ENCODE measurements around the gene ARMC6.
"Not testable (repeated sequence)": the region's sequence is repeated elsewhere in the genome, so short reads cannot be mapped to it uniquely, and the experiment has no call there.

Gene ARMC6

DNA sequence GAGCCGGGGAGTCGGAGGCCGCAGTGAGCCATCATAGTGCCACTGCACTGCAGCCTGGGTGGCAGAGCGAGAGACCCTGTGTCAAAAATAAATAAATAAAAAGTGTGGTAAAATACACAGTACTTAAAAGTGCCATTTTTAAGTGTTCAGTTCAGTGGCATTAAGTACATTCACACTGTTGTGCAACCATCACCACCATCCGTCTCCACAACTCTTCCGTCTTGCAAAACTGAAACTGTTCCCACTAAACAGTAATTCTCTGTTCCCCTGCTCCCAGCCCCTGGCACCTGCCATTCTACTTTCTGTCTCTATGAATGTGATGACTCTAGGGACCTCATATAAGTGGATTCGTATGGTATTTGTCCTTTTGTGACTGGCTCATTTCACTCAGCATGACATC lies 43.7 kb downstream of the ARMC6 start:
- no peak for DNase-seq (ENCODE audit: low spot score)

DNA sequence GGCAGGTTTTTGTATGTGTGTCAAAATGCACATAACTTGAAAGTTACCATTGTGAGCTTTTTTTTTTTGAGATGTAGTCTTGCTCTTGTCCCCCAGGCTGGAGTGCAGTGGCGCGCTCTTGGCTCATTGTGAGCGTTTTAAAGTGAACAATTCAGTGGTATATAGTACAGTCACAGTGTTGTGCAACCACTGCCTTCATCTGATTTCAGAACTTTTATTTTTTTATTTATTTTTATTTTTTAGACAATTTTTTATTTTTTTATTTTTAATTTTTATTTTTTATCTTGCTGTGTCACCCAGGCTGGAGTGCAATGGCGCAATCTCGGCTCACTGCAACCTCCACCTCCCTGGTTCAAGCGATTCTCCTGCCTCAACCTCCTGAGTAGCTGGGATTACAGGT lies 45.4 kb downstream of the ARMC6 start:
- no peak for DNase-seq (ENCODE audit: low spot score)

DNA sequence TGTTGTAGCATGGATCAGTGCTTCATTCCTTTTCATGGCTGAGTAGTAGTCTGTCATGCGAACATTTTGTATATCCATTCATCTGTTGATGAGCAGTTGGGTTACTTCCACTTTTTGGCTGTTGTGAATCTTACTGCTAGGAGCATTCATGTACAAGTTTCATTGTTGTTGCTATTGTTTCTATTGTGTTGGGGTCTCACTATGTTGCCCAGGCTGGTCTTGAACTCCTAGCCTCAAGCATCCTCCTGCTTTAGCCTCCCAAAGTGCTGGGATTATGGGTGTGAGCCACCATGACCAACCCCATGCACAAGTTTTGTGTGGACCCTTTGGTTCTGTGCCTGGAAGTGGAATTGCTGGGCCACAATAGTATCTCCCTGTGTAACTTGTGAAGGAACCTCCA lies 46.2 kb downstream of the ARMC6 start:
- no peak for DNase-seq (ENCODE audit: low spot score)

DNA sequence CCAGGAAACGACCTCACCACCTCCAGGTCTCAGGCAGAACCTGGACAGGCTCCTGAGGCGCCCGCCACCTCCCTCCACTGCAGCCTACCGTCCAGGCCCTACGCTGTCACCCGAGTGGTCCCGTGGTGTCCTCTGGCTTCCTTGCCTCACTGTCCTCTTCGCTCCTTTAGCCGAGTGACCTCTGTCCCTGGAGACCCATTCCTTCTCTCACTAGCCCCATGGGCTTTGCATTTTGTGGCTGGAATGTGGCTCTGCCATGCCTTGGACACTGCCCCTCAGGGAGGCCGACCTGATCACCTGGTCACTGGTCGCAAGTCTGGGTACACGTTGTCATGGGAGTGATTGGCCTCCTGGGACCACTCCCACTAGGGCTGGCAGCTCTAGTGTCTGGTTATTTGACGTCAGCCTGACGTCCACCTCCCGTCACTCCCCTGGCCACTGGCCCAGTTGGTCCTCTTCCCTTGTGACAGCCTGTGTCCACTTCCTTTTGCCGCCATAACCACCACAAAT lies 48.3 kb downstream of the ARMC6 start:
- DNase-seq (ENCODE audit: low spot score): no peak

DNA sequence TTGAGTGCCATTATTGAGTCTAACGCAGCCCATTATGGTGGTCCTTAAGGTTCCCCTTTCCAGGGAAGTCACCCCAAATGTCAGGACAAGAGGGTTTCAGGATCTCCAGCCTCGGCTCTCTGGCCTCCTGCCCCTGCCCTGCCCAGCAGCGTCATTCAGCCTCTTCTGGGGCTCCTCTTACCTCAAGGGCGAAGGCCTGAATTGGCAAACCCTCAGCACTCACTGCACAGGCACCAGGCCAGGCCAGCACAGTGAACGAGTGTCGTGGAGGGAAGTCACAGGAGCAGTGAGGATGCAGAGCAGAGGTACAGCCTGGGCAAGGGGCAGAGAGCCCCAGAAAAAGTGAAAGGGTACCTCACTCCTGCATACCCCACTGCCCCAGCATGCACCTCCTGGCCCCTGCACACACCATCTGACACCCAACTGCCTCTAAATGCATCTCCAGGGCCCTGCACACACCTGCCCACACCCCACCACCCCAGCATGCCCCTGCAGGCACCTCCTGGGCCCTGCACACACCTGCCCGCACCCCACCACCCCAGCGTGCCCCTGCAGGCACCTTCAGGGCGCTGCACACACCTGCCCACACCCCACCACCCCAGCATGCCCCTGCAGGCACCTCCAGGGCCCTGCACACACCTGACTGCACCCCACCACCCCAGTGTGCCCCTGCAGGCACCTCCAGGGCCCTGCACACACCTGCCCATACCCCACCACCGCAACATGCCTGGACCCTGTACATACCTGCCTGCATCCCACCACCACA lies 50.2 kb downstream of the ARMC6 start:
- no peak for DNase-seq (ENCODE audit: low spot score)

DNA sequence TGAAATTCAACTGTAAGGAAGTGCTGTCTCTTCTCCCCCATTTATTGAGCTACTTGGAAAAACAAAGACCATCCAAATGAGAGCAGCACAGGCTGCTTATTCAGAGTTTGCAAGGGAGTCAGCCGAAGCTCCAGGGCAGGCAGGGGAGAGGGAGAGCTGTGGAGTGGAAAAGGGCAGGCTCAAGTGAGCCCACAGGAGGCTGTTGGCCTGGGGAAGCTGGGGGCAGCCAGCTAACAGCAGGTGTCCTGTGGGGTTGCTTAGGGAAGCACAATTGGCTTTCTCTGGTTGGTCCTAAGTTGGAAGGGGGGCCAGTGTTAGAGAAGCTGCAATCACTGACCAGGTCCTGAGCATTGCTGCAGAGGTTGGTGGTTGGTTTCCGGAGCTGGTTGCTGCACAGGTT lies 54.3 kb downstream of the ARMC6 start:
- DNase-seq (ENCODE audit: low spot score): no peak

DNA sequence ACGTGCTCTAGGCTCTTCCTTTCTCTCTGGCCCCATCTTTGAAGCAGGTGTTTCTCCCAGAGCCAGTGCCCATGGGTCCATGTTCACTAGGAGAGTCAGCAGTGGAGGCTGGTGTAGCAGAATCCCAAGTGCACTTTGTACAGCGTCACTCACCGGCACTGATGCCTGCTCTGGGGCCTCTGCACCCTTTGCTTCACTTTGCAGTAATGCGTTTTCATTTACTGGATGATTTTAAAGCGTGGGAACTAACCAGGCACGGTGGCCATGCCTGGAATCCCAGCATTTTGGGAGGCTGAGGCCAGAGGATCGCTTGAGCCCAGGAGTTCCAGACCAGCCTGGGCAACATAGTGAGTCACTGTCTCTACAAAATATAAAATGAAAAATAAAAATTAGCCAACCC lies 61.1 kb downstream of the ARMC6 start:
- DNase-seq (ENCODE audit: low spot score): no peak

DNA sequence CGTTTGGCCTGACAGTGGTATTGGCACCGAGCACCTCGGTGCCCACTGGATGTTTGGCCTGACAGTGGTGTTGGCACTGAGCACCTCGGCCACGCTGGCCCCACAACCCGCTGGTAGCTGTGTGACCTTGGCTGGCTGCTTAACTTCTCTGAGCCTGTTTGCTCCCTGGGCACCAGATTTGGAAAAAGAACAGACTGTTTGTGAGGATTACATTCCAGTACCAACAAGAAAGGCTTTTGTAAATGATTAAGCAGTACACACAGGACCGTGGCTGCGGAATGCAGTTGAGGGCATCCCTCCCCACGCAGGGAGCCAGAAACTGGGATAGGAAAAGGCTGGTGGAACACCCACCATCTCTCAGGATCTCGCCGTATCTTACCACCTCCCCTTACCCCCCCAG lies 62.3 kb downstream of the ARMC6 start:
- DNase-seq (ENCODE audit: low spot score): no peak

DNA sequence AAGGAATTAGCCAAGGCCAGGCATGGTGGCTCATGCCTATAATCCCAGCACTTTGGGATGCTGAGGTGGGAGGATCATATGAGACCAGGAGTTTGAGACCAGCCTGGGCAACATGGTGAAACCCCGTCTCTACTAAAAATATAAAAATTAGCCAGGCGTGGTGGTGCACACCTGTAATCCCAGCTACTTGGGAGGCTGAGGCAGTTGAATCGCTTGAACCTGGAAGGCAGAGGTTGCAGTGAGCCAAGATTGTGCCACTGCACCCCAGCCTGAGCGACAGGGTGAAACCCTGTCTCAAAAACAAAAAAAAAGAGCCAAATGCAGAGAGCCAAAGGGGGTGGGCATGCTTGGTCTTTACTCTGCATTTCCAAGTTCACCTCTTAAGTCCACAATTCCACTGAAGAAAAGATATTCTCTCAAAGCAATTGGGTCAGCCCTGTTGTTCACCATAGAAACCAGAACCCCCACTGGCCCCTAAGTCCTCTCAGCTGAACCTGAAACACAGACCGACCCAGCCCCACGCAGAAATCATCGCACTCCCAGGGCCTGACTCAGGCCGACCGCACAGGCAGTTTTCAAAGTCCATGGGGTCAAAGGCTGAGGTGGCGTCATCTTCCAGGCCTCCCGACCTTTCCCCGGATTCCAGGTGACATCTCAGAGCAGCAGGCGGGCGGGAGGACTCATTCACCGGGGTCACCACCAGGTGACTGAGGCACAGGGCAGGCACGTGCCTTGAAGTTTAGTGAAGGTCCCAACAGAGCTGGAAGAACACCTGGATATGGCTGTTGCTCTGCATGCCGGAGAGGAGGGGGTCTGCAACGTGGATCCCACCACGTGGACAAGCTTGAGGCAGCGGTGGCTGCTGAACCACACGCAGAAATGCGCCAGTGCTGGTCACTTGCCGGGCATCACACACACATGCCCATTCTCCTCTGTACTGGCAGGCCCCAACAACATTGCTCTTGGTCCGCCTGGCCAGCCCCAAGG lies 63.5 kb downstream of the ARMC6 start:
- no peak for DNase-seq (ENCODE audit: low spot score)

DNA sequence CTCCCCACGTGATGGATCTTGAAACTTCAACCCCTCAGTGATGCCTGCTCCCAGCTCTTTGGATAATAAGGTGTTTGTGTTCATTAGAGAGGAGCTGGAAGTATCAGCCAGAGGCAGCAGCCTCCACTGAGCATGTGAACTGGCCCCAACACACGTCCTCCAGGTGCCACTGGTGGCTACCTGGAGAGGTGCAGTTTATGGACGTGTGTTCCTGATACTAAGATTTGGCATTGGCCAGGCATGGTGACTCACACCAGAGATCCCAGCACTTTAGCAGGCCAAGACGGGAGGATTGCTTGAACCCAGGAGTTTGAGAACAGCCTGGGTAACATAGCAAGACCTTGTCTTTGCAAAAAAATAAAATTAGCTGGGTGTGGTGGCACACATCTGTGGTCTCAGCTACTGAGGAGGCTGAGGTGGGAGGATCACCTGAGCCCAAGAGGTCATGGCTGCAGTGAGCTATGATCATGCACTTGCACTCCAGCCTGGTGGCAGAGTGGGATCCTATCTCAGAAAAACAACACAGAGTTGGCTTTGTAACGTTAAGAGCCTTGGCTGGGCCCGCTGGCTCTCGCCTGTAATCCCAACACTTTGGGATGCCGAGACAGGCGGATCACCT lies 64.8 kb downstream of the ARMC6 start:
- no peak for DNase-seq (ENCODE audit: low spot score)

DNA sequence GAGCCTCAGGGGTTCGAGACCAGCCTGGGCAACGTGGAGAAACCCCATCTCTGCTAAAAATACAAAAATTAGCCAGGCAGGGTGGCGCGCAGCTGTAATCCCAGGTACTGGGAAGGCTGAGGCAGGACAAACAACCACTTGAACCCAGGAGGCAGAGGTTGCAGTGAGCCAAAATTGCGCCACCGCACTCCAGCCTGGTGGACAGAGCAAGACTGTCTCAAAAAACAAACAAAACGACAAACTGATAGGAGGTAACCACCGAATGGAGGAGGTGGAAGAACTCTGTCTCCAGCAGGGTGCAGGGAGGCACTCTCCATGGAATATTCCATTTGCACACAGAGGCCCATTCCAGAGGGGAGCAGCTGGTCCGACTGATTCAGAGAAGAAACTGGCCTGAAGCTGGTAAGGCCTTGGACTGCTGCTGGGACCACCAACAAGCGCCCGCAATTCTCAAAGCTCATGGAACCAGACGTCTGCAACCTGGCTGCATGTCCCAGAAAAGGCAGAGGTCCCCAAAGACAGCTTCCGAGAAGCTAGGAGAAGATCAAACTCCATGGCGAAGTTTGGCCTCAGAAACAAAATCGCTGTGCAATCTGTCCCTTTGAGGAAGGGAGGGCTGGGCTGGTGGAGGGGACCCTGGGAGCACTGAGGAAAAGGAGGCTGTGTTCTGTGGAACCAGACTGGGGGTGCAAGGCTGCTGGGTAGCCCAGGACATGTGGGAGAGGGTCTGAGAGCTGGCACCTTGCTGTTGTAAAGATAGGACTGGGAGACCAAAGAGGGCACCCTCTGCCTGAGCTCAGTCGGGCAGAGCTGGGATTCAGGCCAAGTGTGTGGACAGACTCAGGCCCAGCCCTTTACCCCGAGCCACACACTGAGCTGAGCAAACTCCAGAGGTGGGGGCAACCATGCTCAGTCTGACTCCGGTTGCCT lies 65.6 kb downstream of the ARMC6 start:
- no peak for DNase-seq (ENCODE audit: low spot score)

DNA sequence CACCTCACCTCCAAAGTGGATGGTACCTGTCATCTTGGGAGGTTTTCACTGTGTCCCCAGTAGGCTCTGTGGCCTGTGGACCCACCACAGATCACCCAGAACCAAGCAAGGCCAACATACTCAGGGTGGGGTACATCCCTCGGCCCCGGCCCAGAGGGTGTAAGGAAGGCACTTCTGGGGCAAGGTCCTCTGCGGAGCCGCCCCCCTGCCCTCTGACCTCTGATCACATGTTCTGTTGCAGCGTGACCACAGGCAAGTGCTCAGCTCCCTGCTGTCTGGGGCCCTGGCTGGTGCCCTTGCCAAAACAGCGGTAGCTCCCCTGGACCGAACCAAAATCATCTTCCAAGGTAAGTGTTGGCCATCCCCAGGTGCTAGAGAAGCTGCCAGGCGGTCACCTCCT lies 68.1 kb downstream of the ARMC6 start:
- no peak for DNase-seq (ENCODE audit: low spot score)

DNA sequence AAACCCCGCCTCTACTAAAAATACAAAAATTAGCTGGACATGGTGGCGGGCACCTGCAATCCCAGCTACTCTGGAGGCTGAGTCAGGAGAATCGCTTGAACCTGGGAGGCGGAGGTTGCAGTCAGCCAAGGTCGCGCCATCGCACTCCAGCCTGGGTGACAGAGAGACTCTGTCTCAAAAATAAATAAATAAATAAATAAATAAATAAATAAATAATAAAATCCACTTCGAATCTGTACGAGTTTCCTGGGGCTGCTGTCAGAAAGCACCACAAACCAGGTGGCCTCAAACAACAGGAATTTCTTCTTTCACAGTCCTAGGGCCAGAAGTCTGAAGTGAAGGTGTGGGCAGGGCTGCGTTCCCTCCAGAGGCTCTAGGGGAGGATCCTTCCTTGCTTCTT lies 69.2 kb downstream of the ARMC6 start:
- not testable (repeated sequence) for DNase-seq (ENCODE audit: low spot score)

DNA sequence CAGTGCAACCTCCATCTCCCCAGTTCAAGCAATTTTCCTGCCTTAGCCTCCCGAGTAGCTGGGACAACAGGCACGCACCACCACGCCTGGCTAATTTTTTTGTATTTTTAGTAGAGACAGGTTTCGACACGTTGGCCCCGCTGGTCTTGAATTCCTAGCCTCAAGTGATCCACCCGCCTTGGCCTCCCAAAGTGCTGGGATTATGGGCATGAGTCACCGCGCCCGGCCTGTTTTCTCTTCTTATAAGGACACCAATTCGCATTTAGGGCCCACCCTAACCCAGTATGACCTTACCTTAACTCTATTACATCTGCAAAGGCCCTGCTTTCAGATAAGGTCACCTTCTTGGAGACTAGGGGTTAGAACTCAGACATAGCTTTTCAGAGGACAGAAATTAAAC lies 69.8 kb downstream of the ARMC6 start:
- no peak for DNase-seq (ENCODE audit: low spot score)

DNA sequence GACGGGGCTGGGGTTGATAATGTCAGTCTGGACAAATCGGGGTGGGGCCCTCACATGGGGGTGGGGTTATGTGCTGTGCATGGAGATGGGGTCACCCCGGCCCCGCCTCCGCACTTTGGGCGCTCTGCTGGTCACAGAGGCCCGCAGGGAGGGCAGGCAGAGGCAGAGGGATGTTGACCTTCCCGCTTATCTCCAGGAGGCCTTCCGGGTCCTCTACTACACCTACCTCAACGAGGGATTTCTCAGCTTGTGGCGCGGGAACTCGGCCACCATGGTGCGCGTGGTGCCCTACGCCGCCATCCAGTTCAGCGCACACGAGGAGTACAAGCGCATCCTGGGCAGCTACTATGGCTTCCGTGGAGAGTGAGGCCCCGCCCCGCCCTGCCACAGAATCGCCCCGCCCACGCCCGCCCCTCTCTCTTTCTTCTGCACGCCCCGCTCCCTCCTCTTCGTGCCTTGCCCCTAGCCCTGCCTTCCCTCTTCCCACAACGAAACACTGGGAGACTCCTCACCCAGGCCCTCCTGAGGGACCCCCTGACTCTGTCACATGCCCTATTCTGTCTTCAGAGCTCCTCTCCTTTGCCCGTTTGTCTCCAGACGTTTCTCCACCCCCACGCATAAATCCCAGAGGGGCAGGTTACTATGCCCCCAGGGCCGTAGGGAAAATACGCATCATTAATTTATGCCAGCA lies 72.1 kb downstream of the ARMC6 start:
- DNase-seq (ENCODE audit: low spot score): peak; percentile 23

DNA sequence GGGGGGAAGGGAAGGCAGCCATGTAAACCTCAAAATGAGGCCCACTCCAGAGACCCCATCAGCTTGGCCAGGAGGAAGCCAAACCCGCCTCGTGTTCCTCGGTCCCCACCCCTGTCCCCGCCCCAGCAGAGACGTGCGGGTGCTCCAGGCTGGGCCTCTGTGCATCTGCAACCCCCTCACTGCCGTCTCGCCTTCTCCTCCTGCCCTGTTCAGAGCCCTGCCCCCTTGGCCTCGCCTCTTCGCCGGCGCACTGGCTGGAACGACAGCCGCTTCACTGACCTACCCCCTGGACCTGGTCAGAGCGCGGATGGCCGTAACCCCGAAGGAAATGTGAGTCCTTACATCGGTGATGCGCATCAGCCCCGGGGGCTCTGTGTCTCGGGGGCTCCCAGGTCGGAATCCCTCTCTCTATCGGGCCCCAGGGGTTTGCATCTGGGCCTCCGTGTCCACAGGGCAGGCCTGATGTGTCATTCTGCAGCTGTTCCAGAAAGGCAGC lies 72.7 kb downstream of the ARMC6 start:
- no peak for DNase-seq (ENCODE audit: low spot score)

DNA sequence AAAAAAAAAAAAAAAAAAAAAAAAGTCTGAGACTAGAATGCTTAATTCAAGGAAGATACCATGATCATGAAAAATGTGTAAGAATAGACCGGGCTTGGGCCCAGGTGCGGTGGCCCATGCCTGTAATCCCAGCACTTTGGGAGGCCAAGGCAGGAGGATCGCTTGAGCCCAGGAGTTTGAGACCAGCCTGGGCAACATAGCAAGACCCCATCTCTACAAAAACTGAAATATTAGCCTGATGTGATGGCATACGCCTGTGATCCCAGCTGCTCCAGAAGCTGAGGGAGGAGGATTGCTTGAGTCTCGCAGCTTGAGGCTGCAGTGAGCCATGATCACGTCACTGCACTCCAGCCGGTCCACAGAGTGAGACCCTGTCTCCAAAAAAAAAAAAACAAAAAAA lies 73.5 kb downstream of the ARMC6 start:
- not testable (repeated sequence) for DNase-seq (ENCODE audit: low spot score)

DNA sequence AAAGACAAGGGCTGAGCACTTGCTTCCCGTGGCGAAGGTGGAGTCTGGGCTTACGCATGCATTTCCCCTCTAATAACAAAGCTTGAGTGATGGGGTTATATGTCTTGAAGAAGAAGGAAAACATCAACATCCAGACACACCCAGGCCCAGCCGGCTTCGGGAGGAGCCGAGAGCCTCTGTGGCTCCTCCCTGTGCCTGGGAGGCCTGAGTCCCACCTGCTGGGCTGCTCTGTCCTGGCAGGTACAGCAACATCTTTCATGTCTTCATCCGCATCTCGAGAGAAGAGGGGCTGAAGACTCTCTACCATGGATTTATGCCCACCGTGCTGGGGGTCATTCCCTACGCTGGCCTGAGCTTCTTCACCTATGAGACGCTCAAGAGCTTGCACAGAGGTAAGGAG lies 74.3 kb downstream of the ARMC6 start:
- no peak for DNase-seq (ENCODE audit: low spot score)
